ENCODE measurements around the gene MILR1.
A peak's percentile ranks its signal among the peaks of the same experiment; 100 is the strongest.

Gene MILR1

GRCh38 chr17:64506576-64507412 is 57.9 kb downstream of the MILR1 start, which contains the start of gene CEP95 (continued):
- peak; percentile 93 for TF ChIP-seq PRDM10 (tag by site-specific recombination; IDR thresholded peaks at IDR 0.05)
- TF ChIP-seq ZNF214 (tag by site-specific recombination; IDR thresholded peaks at IDR 0.05; ENCODE audit: borderline replicate concordance): no peak
- peak; percentile 31; the same call in 1 of the 2 replicates for TF ChIP-seq ZBTB48 (tag by site-specific recombination; IDR thresholded peaks at IDR 0.05)
- no peak for TF ChIP-seq ZNF426 (tag by site-specific recombination; IDR thresholded peaks at IDR 0.05)

GRCh38 chr17:64507413-64507782 is 58.5 kb downstream of the MILR1 start:
- Histone ChIP-seq H3K36me3 (ENCODE audit: control insufficient read depth in 2 of 2, insufficient read depth in 1 of 2, low read length in 2 of 2) (peaks cover 41 to 65% of the 10 kb centered on the region in 2 experiments), H3K4me1 (ENCODE audit: control insufficient read depth, insufficient read depth, low read length) (0 out of 2 replicates have a peak, but pooled peaks cover 4% of the 10 kb centered on the region), H3K4me3 (ENCODE audit: low read depth, low read length) (peak overlapping the region; percentile 100), H3K27ac (ENCODE audit: extremely low read depth, low read depth, low read length) (peak overlapping the region; percentile 97), H3K9me3 (ENCODE audit: control insufficient read depth, insufficient read depth, low read depth, low read length) (no peaks in the 10 kb centered on the region)
- POLR2A ChIA-PET: interaction anchor here (0.9 to 4.2 kb wide), 13 partner anchors 8 to 668 kb away, joined by 3 to 146 read pairs (median 5); partner anchors contain the start of genes POLG2 and SMURF2
- CTCF ChIA-PET: interaction anchor here (0.9 to 1.9 kb wide), 4 partner anchors 86 to 201 kb away, joined by 3 to 10 read pairs (median 5); no protein-coding TSS in a partner anchor
- no peak for TF ChIP-seq GLIS2 (tag by site-specific recombination; IDR thresholded peaks at IDR 0.05)
- TF ChIP-seq ZNF549 (tag by site-specific recombination; IDR thresholded peaks at IDR 0.05): peak; percentile 62; the same call in 1 of the 2 replicates
- no peak for TF ChIP-seq ZNF473 (tag by site-specific recombination; IDR thresholded peaks at IDR 0.05)
- no peak for TF ChIP-seq ZNF791 (tag by site-specific recombination; IDR thresholded peaks at IDR 0.05)
- no peak for TF ChIP-seq ZNF391 (tag by site-specific recombination; IDR thresholded peaks at IDR 0.05; ENCODE audit: borderline replicate concordance, low read depth)
- peak; percentile 39; the same call in 1 of the 2 replicates for TF ChIP-seq FEZF1 (tag by site-specific recombination; IDR thresholded peaks at IDR 0.05)
- TF ChIP-seq ZXDB (tag by site-specific recombination; IDR thresholded peaks at IDR 0.05): peak; percentile 100
- no peak for TF ChIP-seq GLIS1 (tag by site-specific recombination; IDR thresholded peaks at IDR 0.05)
- TF ChIP-seq ZNF155 (tag by site-specific recombination; IDR thresholded peaks at IDR 0.05): no peak
- no peak for TF ChIP-seq PRDM6 (tag by site-specific recombination; IDR thresholded peaks at IDR 0.05)
- TF ChIP-seq ZBTB10 (tag by site-specific recombination; IDR thresholded peaks at IDR 0.05): no peak
- 0 out of 2 replicates have a peak, but pooled peaks have one; percentile 44 for TF ChIP-seq ZNF660 (tag by site-specific recombination; IDR thresholded peaks at IDR 0.05)
- no peak for TF ChIP-seq WT1 (tag by site-specific recombination; IDR thresholded peaks at IDR 0.05)
- no peak for TF ChIP-seq TCF7L2 (IDR thresholded peaks at IDR 0.05; ENCODE audit: borderline replicate concordance, low read depth, low read length)
- peak; percentile 61; the same call in 1 of the 2 replicates for TF ChIP-seq KLF9 (tag by site-specific recombination; IDR thresholded peaks at IDR 0.05; ENCODE audit: low read depth)
- TF ChIP-seq OVOL3 (tag by site-specific recombination; IDR thresholded peaks at IDR 0.05): no peak
- 0 out of 2 replicates have a peak, but pooled peaks have one; percentile 20 for TF ChIP-seq CTCF (tag by site-specific recombination; IDR thresholded peaks at IDR 0.05)
- TF ChIP-seq ZBTB20 (tag by site-specific recombination; IDR thresholded peaks at IDR 0.05): no peak
- TF ChIP-seq KLF17 (tag by site-specific recombination; IDR thresholded peaks at IDR 0.05): no peak
- TF ChIP-seq ZNF140 (tag by site-specific recombination; IDR thresholded peaks at IDR 0.05): no peak
- no peak for TF ChIP-seq ZBTB7A (tag by site-specific recombination; IDR thresholded peaks at IDR 0.05; ENCODE audit: low read depth)
